SK-N-SH treated with all-trans-retinoic acid at 6 μM for 48 hours (cell line): ENCODE results near the gene HOXA7.

ENCODE experiments used
- ATAC-seq: fragments of 200-7000 bp; cut with Tn5 transposase; 3 replicates; pipeline ENCODE4 v1.9.1; 2020; ENCODE audit warnings: mild to moderate bottlenecking, moderate library complexity
- ARNTL ChIP-seq: fragments of 450-650 bp; formaldehyde crosslinking; IDR thresholded peaks from 2 replicates; pipeline ENCODE4 v1.5.0; 2020; ENCODE audit warnings: low read depth, mild to moderate bottlenecking, moderate library complexity, borderline replicate concordance
- BACH2 ChIP-seq: fragments of 250-450 bp; sonication (Bioruptor Pico); IDR thresholded peaks from 2 replicates; pipeline ENCODE4 v1.9.0; 2021; ENCODE audit warnings: mild to moderate bottlenecking, borderline replicate concordance
- CSDC2 ChIP-seq: fragments of 250-450 bp; sonication (Bioruptor Pico); IDR thresholded peaks from 2 replicates; pipeline ENCODE4 v1.5.0; 2020; ENCODE audit warnings: mild to moderate bottlenecking, moderate library complexity
- GLIS3 ChIP-seq: fragments of 250-450 bp; sonication (Bioruptor Pico); IDR thresholded peaks from 2 replicates; pipeline ENCODE4 v1.5.0; 2020; ENCODE audit warnings: mild to moderate bottlenecking, moderate library complexity
- ISL1 ChIP-seq: fragments of 250-450 bp; sonication (Bioruptor Pico); IDR thresholded peaks from 2 replicates; pipeline ENCODE4 v2.1.2; 2022; ENCODE audit warnings: mild to moderate bottlenecking, moderate library complexity
- PPARA ChIP-seq: fragments of 250-450 bp; sonication (Bioruptor Pico); IDR thresholded peaks from 2 replicates; pipeline ENCODE4 v1.5.0; 2020; ENCODE audit warnings: mild to moderate bottlenecking, borderline replicate concordance
- RARB ChIP-seq: fragments of 250-450 bp; sonication (Bioruptor Pico); IDR thresholded peaks from 2 replicates; pipeline ENCODE4 v1.8.0; 2021; ENCODE audit warnings: mild to moderate bottlenecking, moderate library complexity
- SNAI2 ChIP-seq: fragments of 250-450 bp; sonication (Bioruptor Pico); IDR thresholded peaks from 2 replicates; pipeline ENCODE4 v1.5.0; 2020; ENCODE audit warnings: mild to moderate bottlenecking, moderate library complexity
- TCF4 ChIP-seq: fragments of 250-450 bp; sonication (Bioruptor Pico); IDR thresholded peaks from 2 replicates; pipeline ENCODE4 v1.8.0; 2021; ENCODE audit warnings: mild to moderate bottlenecking, moderate library complexity, borderline replicate concordance
- TOX ChIP-seq: fragments of 250-450 bp; sonication (Bioruptor Pico); IDR thresholded peaks from 2 replicates; pipeline ENCODE4 v1.8.0; 2021; ENCODE audit warnings: mild to moderate bottlenecking, moderate library complexity, borderline replicate concordance
- TSHZ2 ChIP-seq: fragments of 250-450 bp; sonication (Bioruptor Pico); IDR thresholded peaks from 2 replicates; pipeline ENCODE4 v1.5.0; 2020; ENCODE audit warnings: mild to moderate bottlenecking, moderate library complexity
- ZC3H10 ChIP-seq: fragments of 250-450 bp; sonication (Bioruptor Pico); IDR thresholded peaks from 2 replicates; pipeline ENCODE4 v1.5.1; 2021; ENCODE audit warnings: mild to moderate bottlenecking, moderate library complexity
- ZFP30 ChIP-seq: fragments of 450-650 bp; formaldehyde crosslinking; IDR thresholded peaks from 2 replicates; pipeline ENCODE4 v1.5.0; 2022; ENCODE audit warnings: mild to moderate bottlenecking, moderate library complexity
- ZNF70 ChIP-seq: fragments of 450-650 bp; formaldehyde crosslinking; IDR thresholded peaks from 2 replicates; pipeline ENCODE4 v1.5.0; 2020; ENCODE audit warnings: mild to moderate bottlenecking, moderate library complexity
- ZNF8 ChIP-seq: fragments of 450-650 bp; formaldehyde crosslinking; IDR thresholded peaks from 2 replicates; pipeline ENCODE4 v1.5.0; 2020; ENCODE audit warnings: mild to moderate bottlenecking, moderate library complexity
- TF ChIP-seq, protein P1 (sequence below): fragments of 250-450 bp; sonication (Bioruptor Pico); IDR thresholded peaks from 2 replicates; pipeline ENCODE4 v1.8.0; 2020; ENCODE audit warnings: mild to moderate bottlenecking, moderate library complexity, borderline replicate concordance
- TF ChIP-seq, protein P2 (sequence below): fragments of 250-450 bp; sonication (Bioruptor Pico); IDR thresholded peaks from 2 replicates; pipeline ENCODE4 v1.5.1; 2020; ENCODE audit warnings: low read depth, mild to moderate bottlenecking, moderate library complexity
- TF ChIP-seq, protein P3 (sequence below): fragments of 250-450 bp; sonication (Bioruptor Pico); IDR thresholded peaks from 2 replicates; pipeline ENCODE4 v1.5.1; 2021; ENCODE audit warnings: mild to moderate bottlenecking, moderate library complexity
- TF ChIP-seq, protein P4 (sequence below): fragments of 250-450 bp; sonication (Bioruptor Pico); IDR thresholded peaks from 2 replicates; pipeline ENCODE4 v1.8.0; 2021; ENCODE audit warnings: low read depth, mild to moderate bottlenecking, moderate library complexity, borderline replicate concordance

Gene HOXA7

DNA sequence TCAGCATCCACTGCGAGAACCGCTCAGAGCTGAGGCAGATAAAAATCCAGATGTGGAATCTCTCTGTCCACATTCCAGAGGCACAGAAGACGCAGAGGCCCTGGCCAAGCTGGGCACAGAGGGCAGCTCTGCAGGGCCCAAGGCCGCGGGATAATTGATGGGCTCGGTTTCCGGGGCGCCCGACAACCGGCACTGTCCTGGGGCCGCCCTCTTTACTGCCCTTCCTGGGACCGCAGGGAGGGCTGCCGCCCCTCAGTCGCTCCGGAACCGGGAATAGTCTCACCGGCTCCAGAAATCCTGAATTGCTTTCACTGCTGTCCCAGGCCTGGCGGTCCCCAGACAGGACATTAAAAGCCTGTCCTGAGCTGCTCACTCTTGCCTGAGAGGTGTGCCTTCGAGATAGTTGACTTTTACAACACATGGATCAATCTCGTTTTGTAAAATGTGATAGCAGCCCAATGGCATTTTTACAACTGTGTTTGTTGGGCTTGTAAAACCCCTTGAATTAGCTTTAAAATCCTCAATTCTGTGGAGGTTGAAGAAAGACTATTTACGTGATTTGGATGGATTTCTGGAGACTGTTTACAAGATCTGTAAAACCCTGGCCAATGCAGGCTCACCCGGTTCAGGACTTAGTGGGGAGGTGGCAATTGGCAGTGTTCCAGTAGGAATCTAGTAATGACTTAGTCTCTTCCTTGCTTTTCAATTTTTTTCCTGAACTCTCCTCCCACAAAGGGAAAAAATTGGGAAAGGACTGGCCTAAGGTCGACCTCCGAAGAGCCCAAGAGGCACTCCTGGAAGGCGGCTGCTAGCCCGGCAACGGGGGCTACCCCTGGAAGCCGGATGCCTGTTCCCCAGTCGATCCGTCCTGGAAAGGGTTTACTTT, 7.5 kb downstream of the HOXA7 start:
- ATAC-seq = no peak

DNA sequence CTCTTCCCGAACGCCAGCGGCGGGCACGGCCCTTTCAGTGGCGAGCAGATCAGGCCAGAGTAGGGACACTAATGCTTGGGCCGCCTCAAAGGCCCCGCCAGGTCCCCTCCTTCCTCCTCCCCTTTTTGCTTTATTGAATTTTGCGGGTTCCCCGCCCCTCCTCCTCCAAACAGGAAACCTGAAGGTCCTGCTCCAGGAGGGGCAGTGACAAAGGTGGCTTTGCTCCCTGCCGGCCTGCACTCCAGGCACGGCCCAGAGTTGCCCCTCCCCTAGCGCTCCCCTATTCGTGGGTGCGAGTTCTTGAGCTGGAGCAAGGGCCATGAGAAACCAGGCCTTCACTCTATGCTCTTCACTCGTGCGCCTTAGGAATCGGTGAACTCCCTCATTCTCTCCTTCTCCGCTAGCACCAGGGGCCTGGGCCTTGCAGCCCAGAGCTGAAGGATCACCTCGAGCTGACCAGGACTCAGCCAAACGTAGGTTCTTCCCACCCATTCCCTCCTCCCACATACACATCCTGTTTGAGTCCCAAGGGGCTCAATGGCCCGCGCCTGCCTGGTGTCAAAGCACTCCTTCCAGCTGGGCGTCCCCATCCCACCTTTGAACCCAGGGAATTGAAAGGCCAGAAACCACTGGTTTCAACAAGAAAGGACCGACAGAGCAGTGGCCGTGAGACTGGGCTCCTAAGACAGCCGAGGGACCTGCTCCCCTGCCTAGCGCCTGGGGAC, 8.3 kb downstream of the HOXA7 start:
- TF ChIP-seq RARB (CRISPR knock-in tag) (no peak), ARNTL (CRISPR knock-in tag) (no peak), TOX (CRISPR knock-in tag) (no peak), SNAI2 (CRISPR knock-in tag) (no peak), BACH2 (CRISPR knock-in tag) (no peak), ZC3H10 (CRISPR knock-in tag) (no peak), TCF4 (CRISPR knock-in tag) (no peak)
- TF ChIP-seq, protein P1, sequence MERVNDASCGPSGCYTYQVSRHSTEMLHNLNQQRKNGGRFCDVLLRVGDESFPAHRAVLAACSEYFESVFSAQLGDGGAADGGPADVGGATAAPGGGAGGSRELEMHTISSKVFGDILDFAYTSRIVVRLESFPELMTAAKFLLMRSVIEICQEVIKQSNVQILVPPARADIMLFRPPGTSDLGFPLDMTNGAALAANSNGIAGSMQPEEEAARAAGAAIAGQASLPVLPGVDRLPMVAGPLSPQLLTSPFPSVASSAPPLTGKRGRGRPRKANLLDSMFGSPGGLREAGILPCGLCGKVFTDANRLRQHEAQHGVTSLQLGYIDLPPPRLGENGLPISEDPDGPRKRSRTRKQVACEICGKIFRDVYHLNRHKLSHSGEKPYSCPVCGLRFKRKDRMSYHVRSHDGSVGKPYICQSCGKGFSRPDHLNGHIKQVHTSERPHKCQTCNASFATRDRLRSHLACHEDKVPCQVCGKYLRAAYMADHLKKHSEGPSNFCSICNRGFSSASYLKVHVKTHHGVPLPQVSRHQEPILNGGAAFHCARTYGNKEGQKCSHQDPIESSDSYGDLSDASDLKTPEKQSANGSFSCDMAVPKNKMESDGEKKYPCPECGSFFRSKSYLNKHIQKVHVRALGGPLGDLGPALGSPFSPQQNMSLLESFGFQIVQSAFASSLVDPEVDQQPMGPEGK (CRISPR knock-in tag) = no peak
- TF ChIP-seq, protein P2, sequence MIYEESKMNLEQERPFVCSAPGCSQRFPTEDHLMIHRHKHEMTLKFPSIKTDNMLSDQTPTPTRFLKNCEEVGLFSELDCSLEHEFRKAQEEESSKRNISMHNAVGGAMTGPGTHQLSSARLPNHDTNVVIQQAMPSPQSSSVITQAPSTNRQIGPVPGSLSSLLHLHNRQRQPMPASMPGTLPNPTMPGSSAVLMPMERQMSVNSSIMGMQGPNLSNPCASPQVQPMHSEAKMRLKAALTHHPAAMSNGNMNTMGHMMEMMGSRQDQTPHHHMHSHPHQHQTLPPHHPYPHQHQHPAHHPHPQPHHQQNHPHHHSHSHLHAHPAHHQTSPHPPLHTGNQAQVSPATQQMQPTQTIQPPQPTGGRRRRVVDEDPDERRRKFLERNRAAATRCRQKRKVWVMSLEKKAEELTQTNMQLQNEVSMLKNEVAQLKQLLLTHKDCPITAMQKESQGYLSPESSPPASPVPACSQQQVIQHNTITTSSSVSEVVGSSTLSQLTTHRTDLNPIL = no peak
- TF ChIP-seq, all 23 proteins: peak for 0
- ATAC-seq = no peak

More for the DNA sequence above, 7.5 kb downstream of the HOXA7 start:
- TF ChIP-seq ZNF70 (CRISPR knock-in tag) (no peak), TCF4 (CRISPR knock-in tag) (no peak), ZC3H10 (CRISPR knock-in tag) (no peak)

DNA sequence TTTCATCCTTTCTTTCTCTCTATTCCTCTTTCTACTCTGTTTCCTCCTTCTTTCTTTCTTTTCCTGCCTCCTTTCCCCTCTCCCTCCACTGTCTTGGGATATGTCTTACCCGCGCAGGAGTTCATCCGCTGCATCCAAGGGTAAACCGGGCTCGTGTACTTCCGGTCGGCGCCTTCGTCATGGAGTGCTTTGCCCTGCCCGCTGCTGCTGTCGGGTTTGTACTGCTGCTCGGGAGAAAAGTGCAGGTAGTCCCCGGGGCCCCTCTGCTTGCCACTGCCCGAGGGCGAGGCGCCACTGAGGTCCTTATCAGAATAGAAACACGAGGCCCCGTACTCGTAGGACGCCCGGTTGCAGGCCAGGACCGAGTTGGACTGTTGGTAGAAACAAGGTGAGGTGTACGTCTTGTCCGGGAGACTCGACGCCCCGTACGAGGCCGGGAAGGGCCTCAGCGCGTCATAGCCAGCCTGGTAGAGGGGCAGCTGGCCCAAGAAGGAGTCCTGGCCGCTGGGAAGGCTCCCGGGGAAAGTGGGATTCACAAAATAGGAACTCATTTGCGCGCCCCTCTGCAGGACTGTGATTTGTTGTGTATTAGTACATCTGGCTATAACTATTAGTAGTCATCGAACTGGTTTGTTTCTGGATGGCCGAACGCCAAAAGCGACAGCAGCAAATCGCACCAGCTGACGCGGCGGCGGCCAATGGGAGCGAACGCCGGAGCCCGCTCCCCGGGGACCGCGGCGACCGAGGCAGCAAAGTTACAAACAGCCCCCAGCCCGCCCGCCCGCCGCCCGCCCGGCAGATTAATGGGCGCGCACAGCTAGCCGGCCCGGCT, 9.1 kb downstream of the HOXA7 start, which contains the start of gene HOXA6:
Gene HOXA6 (minus strand): TSS at position 576 of the 832 bp plus-strand sequence. CDS start 25 bp downstream, at position 551.
- TF ChIP-seq ZC3H10 (CRISPR knock-in tag) (no peak), ISL1 (CRISPR knock-in tag) (no peak), SNAI2 (CRISPR knock-in tag) (no peak), ZNF8 (CRISPR knock-in tag) (no peak), RARB (CRISPR knock-in tag) (no peak), PPARA (no peak), TOX (CRISPR knock-in tag) (no peak), GLIS3 (CRISPR knock-in tag) (no peak)
- TF ChIP-seq, protein P3, sequence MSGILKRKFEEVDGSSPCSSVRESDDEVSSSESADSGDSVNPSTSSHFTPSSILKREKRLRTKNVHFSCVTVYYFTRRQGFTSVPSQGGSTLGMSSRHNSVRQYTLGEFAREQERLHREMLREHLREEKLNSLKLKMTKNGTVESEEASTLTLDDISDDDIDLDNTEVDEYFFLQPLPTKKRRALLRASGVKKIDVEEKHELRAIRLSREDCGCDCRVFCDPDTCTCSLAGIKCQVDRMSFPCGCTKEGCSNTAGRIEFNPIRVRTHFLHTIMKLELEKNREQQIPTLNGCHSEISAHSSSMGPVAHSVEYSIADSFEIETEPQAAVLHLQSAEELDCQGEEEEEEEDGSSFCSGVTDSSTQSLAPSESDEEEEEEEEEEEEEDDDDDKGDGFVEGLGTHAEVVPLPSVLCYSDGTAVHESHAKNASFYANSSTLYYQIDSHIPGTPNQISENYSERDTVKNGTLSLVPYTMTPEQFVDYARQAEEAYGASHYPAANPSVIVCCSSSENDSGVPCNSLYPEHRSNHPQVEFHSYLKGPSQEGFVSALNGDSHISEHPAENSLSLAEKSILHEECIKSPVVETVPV = no peak
- TF ChIP-seq, protein P4, sequence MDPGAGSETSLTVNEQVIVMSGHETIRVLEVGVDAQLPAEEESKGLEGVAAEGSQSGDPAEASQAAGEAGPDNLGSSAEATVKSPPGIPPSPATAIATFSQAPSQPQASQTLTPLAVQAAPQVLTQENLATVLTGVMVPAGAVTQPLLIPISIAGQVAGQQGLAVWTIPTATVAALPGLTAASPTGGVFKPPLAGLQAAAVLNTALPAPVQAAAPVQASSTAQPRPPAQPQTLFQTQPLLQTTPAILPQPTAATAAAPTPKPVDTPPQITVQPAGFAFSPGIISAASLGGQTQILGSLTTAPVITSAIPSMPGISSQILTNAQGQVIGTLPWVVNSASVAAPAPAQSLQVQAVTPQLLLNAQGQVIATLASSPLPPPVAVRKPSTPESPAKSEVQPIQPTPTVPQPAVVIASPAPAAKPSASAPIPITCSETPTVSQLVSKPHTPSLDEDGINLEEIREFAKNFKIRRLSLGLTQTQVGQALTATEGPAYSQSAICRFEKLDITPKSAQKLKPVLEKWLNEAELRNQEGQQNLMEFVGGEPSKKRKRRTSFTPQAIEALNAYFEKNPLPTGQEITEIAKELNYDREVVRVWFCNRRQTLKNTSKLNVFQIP (CRISPR knock-in tag) = no peak
- ATAC-seq = no peak

DNA sequence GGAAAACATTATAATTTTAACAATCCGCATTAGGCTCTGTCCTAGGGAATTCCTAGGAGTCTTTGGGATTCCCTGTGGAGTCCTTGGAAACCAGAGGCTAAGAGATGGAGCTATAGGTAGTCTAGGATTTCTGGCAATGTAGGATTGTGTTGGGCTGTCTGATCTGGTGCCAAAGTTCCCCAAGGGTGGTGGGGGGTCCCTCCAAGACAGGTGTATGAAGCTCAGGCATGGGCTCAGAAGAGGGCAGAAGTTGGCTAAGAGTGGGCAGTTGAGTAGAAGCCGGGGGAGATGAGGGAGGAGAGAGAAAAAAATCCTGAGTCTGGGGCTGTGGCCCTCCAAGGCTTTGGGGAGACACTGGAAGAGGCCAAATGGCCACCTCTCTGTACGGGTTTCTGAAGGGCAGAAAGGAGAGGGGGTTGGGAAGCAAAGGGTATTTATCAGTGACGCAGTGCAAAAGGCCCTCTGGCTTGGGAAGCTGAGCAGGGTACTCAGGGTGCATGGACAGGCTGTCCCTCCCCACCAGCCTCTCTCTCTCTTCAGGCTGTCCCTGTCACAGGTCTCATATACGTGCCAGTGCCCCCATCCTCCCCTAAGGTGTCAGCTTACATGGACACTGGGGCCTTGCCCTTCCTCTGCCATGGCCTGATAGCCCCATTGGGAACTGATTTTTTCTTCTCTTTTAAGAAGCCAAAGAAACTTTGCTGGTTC, 9.8 kb downstream of the HOXA7 start:
- ATAC-seq = no peak
- TF ChIP-seq CSDC2 (no peak), ZFP30 (CRISPR knock-in tag) (no peak), TOX (CRISPR knock-in tag) (no peak), TSHZ2 (no peak), ARNTL (CRISPR knock-in tag) (no peak), SNAI2 (CRISPR knock-in tag) (no peak), ISL1 (CRISPR knock-in tag) (no peak), BACH2 (CRISPR knock-in tag) (no peak), ZNF8 (CRISPR knock-in tag) (no peak)
- TF ChIP-seq, protein P4 (CRISPR knock-in tag) = no peak
